Lower lobe of right lung (tissue), 2 donors: ENCODE measurements around the gene ARMH3. TPM values are rescaled to one million over a fixed set of nuclear protein-coding genes. Genes with fewer than 3 reads are reported as not detected.

ENCODE experiments used
- ATAC-seq, 2 donors: fragments of 200-7000 bp; cut with Tn5 transposase; one replicate each; pipeline ENCODE4 v1.9.1; 2020 to 2022; ENCODE audit warnings: mild to moderate bottlenecking in 2 of 2, moderate library complexity in 2 of 2
- DNase-seq: peaks from one replicate; pipeline ENCODE4 v3.0.0-alpha.2; 2020
- H3K27ac ChIP-seq: fragments of 200-600 bp; one replicate; pipeline ENCODE4 v1.8.0; 2022
- H3K27me3 ChIP-seq: fragments of 200-600 bp; one replicate; pipeline ENCODE4 v1.8.0; 2022; ENCODE audit warnings: low read depth
- H3K36me3 ChIP-seq: fragments of 200-600 bp; one replicate; pipeline ENCODE4 v1.8.0; 2022; ENCODE audit warnings: mild to moderate bottlenecking
- H3K4me1 ChIP-seq: fragments of 200-600 bp; one replicate; pipeline ENCODE4 v1.8.0; 2022
- H3K4me3 ChIP-seq: fragments of 200-600 bp; one replicate; pipeline ENCODE4 v1.8.0; 2022; ENCODE audit warnings: mild to moderate bottlenecking
- H3K9me3 ChIP-seq: fragments of 200-600 bp; one replicate; pipeline ENCODE4 v1.8.0; 2022
- intact Hi-C: fragments of 100-400 bp; cut with DNase I; formaldehyde crosslinking; loops from one replicate; pipeline ENCODE4 v1.11.0; 2022
- total RNA-seq: library from RNA; stranded (reverse); fragmentation: NEBNext Ultra II Directional; extraction: Animal tissue kit (Norgen Biotek cat#: 25700); gene quantifications from one replicate; pipeline ENCODE4 v1.2.1, GENCODE V29; 2021
- TF ChIP-seq, protein P1 (sequence below): fragments of 200-600 bp; IDR thresholded peaks from one replicate; pipeline ENCODE4 v1.8.0; 2022; ENCODE audit warnings: antibody characterized with exemption, mild to moderate bottlenecking
- donor health status: DM: no; HTN: yes; CAD: no; lungs with severe emphysema.

The ARMH3 gene
- total RNA-seq, 1 donor from 2014 or later: 38.6 TPM

DNA sequence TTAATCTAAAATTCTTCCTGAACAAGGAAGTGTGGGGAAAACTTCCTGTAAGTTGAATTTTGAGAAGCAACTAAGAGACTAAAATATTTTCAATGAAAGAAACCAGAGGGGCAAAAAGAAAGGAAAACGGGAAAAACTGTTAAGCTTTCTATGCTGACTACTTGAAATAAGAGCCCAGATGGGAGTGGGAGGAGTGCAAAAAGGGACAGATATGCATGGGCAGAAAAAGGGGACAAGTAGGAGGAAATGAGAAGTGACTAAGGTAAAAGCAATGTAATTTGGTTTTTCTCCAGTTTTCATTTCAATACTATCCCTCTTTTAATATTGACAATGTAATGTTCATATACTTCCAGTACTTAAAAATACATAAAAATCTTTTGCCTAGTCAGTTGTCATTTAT is 248.8 kb downstream of the ARMH3 start:
- Histone ChIP-seq H3K36me3 (peaks cover 100% of the 10 kb centered on the region), H3K9me3 (no peaks in the 10 kb centered on the region), H3K4me3 (no peak overlapping the region), H3K4me1 (peaks cover under 1% of the 10 kb centered on the region), H3K27me3 (no peaks in the 10 kb centered on the region), H3K27ac (no peak overlapping the region)
- DNase-seq (no peak), ATAC-seq (no peak)
- intact Hi-C loops: no loop called here
- TF ChIP-seq, protein P1, sequence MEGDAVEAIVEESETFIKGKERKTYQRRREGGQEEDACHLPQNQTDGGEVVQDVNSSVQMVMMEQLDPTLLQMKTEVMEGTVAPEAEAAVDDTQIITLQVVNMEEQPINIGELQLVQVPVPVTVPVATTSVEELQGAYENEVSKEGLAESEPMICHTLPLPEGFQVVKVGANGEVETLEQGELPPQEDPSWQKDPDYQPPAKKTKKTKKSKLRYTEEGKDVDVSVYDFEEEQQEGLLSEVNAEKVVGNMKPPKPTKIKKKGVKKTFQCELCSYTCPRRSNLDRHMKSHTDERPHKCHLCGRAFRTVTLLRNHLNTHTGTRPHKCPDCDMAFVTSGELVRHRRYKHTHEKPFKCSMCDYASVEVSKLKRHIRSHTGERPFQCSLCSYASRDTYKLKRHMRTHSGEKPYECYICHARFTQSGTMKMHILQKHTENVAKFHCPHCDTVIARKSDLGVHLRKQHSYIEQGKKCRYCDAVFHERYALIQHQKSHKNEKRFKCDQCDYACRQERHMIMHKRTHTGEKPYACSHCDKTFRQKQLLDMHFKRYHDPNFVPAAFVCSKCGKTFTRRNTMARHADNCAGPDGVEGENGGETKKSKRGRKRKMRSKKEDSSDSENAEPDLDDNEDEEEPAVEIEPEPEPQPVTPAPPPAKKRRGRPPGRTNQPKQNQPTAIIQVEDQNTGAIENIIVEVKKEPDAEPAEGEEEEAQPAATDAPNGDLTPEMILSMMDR: no peak

GRCh38 chr10:101803511-101803910 is 252.5 kb downstream of the ARMH3 start:
- ATAC-seq: no peak
- peaks cover 100% of the 10 kb centered on the region for H3K36me3 ChIP-seq
- intact Hi-C loops: no loop called here
- H3K27me3 ChIP-seq: no peaks in the 10 kb centered on the region
- no peak overlapping the region for H3K4me3 ChIP-seq
- H3K27ac ChIP-seq: no peak overlapping the region
- DNase-seq: no peak
- H3K4me1 ChIP-seq: no peaks in the 10 kb centered on the region
- TF ChIP-seq, protein P1: no peak
- no peaks in the 10 kb centered on the region for H3K9me3 ChIP-seq

DNA sequence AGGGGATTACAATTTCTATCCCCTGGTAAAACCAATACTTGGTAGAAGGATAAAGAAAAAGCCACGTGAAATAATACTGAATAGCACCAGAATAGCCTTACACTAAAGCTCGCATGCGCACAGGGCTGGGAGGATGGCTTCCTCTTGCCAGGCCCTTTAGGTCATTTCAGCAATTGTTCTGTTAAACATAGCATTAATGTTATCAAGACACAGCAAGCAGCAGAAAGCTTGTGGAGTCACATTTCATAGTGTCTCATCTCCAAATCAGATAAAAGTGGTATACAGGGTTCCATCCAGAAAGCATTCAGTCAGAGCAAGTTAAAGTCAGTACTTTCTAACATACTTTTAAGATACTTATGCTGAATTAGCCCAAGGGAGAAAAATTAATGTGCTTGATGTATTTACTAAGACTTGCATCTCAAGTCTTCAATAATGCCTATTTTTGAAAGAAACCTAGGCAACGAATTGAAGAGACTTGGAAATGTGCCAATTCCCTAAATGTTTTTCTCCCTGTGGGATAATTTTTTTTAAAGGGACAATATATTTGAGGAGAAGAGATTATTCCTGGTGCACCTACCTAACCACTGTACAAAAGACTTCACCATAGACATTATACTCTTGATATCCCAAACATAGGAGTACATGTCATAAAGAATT is 258.4 kb downstream of the ARMH3 start:
- Histone ChIP-seq H3K27me3 (no peaks in the 10 kb centered on the region), H3K4me3 (no peak overlapping the region), H3K27ac (no peak overlapping the region), H3K36me3 (peaks cover 100% of the 10 kb centered on the region), H3K9me3 (no peaks in the 10 kb centered on the region), H3K4me1 (no peaks in the 10 kb centered on the region)
- no peak for ATAC-seq
- intact Hi-C loops: no loop called here
- no peak for DNase-seq
- TF ChIP-seq, protein P1: no peak

Other genes with a start within 250 kb of the ARMH3 start
- 113 TPM for gene OGA, start 237.7 kb downstream of the ARMH3 start, total RNA-seq
- 3.7 TPM for gene KCNIP2, start 212.4 kb downstream of the ARMH3 start, total RNA-seq
- gene HPS6, start 9.2 kb upstream of the ARMH3 start, total RNA-seq: 21.8 TPM
- 58.0 TPM for gene LDB1, start 64.2 kb upstream of the ARMH3 start, total RNA-seq
- gene PPRC1, start 76.9 kb upstream of the ARMH3 start, total RNA-seq: 32.7 TPM
- gene NOLC1, start 96.2 kb upstream of the ARMH3 start, total RNA-seq: 31.0 TPM
- 0.92 TPM for gene ELOVL3, start 170.1 kb upstream of the ARMH3 start, total RNA-seq
- gene PITX3, start 185.3 kb upstream of the ARMH3 start, total RNA-seq: not detected
- gene GBF1, start 189.4 kb upstream of the ARMH3 start, total RNA-seq: 40.3 TPM